A549 (cell line): ENCODE results near the gene ITPKB. TPM values are rescaled to one million over a fixed set of nuclear protein-coding genes. Genes with fewer than 3 reads are reported as not detected.

ENCODE experiments used
- ATAC-seq, 2 experiments: fragments of 200-7000 bp in 1 of 2; fragments of >200 bp in 1 of 2; cut with Nextera tagmentation in 1 of 2; cut with Tn5 transposase in 1 of 2; 3 replicates each; pipeline versions ENCODE4 v1.8.0 to v1.9.1; 2018 to 2020; ENCODE audit warnings: mild to moderate bottlenecking in 1 of 2, moderate library complexity in 1 of 2
- CTCF ChIA-PET: fragments of 300-600 bp; sonication (Branson Sonifier 250); formaldehyde crosslinking; extraction: SDS; loops from one replicate; lab custom pipeline; 2021; ENCODE audit warnings: antibody characterized with exemption, inconsistent platforms; lab: Yijun Ruan, JAX
- POLR2A ChIA-PET: fragments of 350-600 bp; formaldehyde crosslinking; extraction: SDS; loops from one replicate; lab custom pipeline; 2021; ENCODE audit warnings: antibody characterized with exemption, inconsistent platforms; lab: Yijun Ruan, JAX
- DNase-seq, 2 experiments: peaks; one replicate each; pipeline versions ENCODE4 v3.0.0 to v3.0.0-alpha.2; 2011 to 2016; ENCODE audit warnings: low read depth in 1 of 2, low spot score in 1 of 2
- FAIRE-seq: peaks from 2 replicates; lab custom pipeline; 2011; peaks lifted over from hg19 to GRCh38; lab: Jason Lieb, UNC
- H3K27ac ChIP-seq, 2 experiments: fragments of >200 bp; sonication (Bioruptor Twin); formaldehyde crosslinking; 3 replicates each; pipeline ENCODE4 v1.5.1; 2016 to 2017
- H3K4me1 ChIP-seq: fragments of >200 bp; sonication (Bioruptor Twin); formaldehyde crosslinking; 3 replicates; pipeline ENCODE4 v1.6.1; 2016
- H3K4me2 ChIP-seq: fragments of >200 bp; sonication (Bioruptor Twin); formaldehyde crosslinking; 3 replicates; pipeline ENCODE4 v1.6.1; 2016
- H3K4me3 ChIP-seq: fragments of >200 bp; sonication (Bioruptor Twin); formaldehyde crosslinking; 3 replicates; pipeline ENCODE4 v1.5.1; 2016
- H3K9me3 ChIP-seq: fragments of >200 bp; sonication (Bioruptor Twin); formaldehyde crosslinking; 3 replicates; pipeline ENCODE4 v1.6.1; 2016
- ATOH8 ChIP-seq: fragments of 250-450 bp; sonication (Bioruptor Pico); IDR thresholded peaks from 2 replicates; pipeline ENCODE4 v1.5.0; 2020; ENCODE audit warnings: low read depth, mild to moderate bottlenecking, moderate library complexity
- CBX8 ChIP-seq: fragments of 200-600 bp; sonication (generic); IDR thresholded peaks from 2 replicates; pipeline ENCODE4 v1.6.1; 2016
- CEBPB ChIP-seq, 2 experiments: fragments of >200 bp in 1 of 2; sonication (Bioruptor Twin) in 1 of 2; formaldehyde crosslinking in 1 of 2; IDR thresholded peaks; 2 replicates each; pipeline ENCODE4 v1.6.1; 2012 to 2016
- CHD4 ChIP-seq: fragments of 200-600 bp; sonication (generic); IDR thresholded peaks from 2 replicates; pipeline ENCODE4 v1.6.1; 2016; ENCODE audit warnings: antibody characterized with exemption, mild to moderate bottlenecking, borderline replicate concordance
- ELK1 ChIP-seq: fragments of 150-350 bp; IDR thresholded peaks from 2 replicates; pipeline ENCODE4 v1.6.1; 2014; ENCODE audit warnings: low read depth, mild to moderate bottlenecking, low read length
- ESRRA ChIP-seq: fragments of 150-350 bp; IDR thresholded peaks from 2 replicates; pipeline ENCODE4 v1.6.1; 2014; ENCODE audit warnings: mild to moderate bottlenecking, low read length, borderline replicate concordance
- FOSB ChIP-seq: fragments of 250-450 bp; sonication (Bioruptor Pico); IDR thresholded peaks from 2 replicates; pipeline ENCODE4 v1.5.0; 2020; ENCODE audit warnings: mild to moderate bottlenecking, moderate library complexity
- FOXS1 ChIP-seq: fragments of 250-450 bp; sonication (Bioruptor Pico); IDR thresholded peaks from 2 replicates; pipeline ENCODE4 v1.5.0; 2020; ENCODE audit warnings: mild to moderate bottlenecking, moderate library complexity
- GATA3 ChIP-seq: IDR thresholded peaks from 2 replicates; pipeline ENCODE4 v1.6.1; 2012; ENCODE audit warnings: borderline replicate concordance
- JUN ChIP-seq, 2 experiments: fragments of >200 bp; sonication (Bioruptor Twin); formaldehyde crosslinking; IDR thresholded peaks; 2 replicates in 1 of 2; 3 replicates in 1 of 2; pipeline ENCODE4 v1.6.1; 2016 to 2017
- NFE2L2 ChIP-seq: fragments of 150-350 bp; conservative IDR thresholded peaks from 2 replicates; pipeline ENCODE4 v1.6.1; 2014; ENCODE audit warnings: low read length
- NR3C1 ChIP-seq: fragments of >200 bp; sonication (Bioruptor Twin); formaldehyde crosslinking; IDR thresholded peaks from 3 replicates; pipeline ENCODE4 v1.6.1; 2017
- REST ChIP-seq: fragments of 200-600 bp; sonication (generic); IDR thresholded peaks from 2 replicates; pipeline ENCODE4 v1.6.1; 2016; ENCODE audit warnings: antibody characterized with exemption, mild to moderate bottlenecking, moderate library complexity
- SREBF2 ChIP-seq: fragments of 450-650 bp; IDR thresholded peaks from 2 replicates; pipeline ENCODE4 v1.6.1; 2014; ENCODE audit warnings: mild to moderate bottlenecking, moderate library complexity
- ZSCAN20 ChIP-seq: fragments of 250-450 bp; sonication (Bioruptor Pico); IDR thresholded peaks from 2 replicates; pipeline ENCODE4 v1.8.0; 2022; ENCODE audit warnings: mild to moderate bottlenecking, moderate library complexity
- WGBS: methylation state at CpG from one replicate; pipeline ENCODE4 v1.1.6; 2017; ENCODE audit errors: missing lambda C conversion rate; 5-methylcytosine and 5-hydroxymethylcytosine counted together
- polyA plus RNA-seq, 4 experiments: library from polyadenylated mRNA; depleted of rRNA in 3 of 4; stranded (reverse); fragments of >200 nt; fragmentation: RNase III in 1 of 4; extraction: RNeasy Plus Mini Kit Qiagen cat#74134 plus additional on column Dnase treatment in 1 of 4; gene quantifications; 2 replicates in 3 of 4; 3 replicates in 1 of 4; pipeline ENCODE4 v1.2.3, GENCODE V29; 2011 to 2017

Gene ITPKB
- polyA plus RNA-seq, 2 of the 4 experiments (the other 2 are of a cell fraction): 1.7 to 2.8 TPM

- ATAC-seq (no peak), FAIRE-seq (no peak), DNase-seq (no peak)
- H3K4me1 ChIP-seq: no peaks in the 10 kb centered on the region
- no peak overlapping the region for H3K27ac ChIP-seq
- POLR2A ChIA-PET: no interaction called here
- CTCF ChIA-PET: interaction anchor here (1.1 to 2.7 kb wide), 7 partner anchors 16 to 200 kb away, joined by 3 to 14 read pairs (median 4); partner anchors contain the start of gene STUM
- H3K4me3 ChIP-seq: no peak overlapping the region
- 77% methylated on average over 11 of the region's 11 CpGs for WGBS
- no peaks in the 10 kb centered on the region for H3K9me3 ChIP-seq
- no peak overlapping the region for H3K4me2 ChIP-seq
- TF ChIP-seq ESRRA: no peak
- TF ChIP-seq REST: no peak
- no peak for TF ChIP-seq NR3C1
- no peak for TF ChIP-seq JUN (IDR thresholded peaks at IDR 0.05)
- TF ChIP-seq ZSCAN20 (CRISPR knock-in tag): no peak
- no peak for TF ChIP-seq GATA3
- TF ChIP-seq CBX8: no peak
- no peak for TF ChIP-seq CHD4
- no peak for TF ChIP-seq FOXS1
- TF ChIP-seq CEBPB (IDR thresholded peaks at IDR 0.05): no peak
- no peak for TF ChIP-seq FOSB (CRISPR knock-in tag)
These were observed 111.0 kb downstream of the ITPKB start for GRCh38 chr1:226627924-226628611.

- CTCF ChIA-PET: interaction anchor here (1.0 to 2.7 kb wide), 22 partner anchors 11 to 285 kb away, joined by 3 to 24 read pairs (median 6); partner anchors contain the start of gene STUM
- H3K4me2 ChIP-seq: no peak overlapping the region
- POLR2A ChIA-PET: no interaction called here
- H3K4me3 ChIP-seq: no peak overlapping the region
- H3K4me1 ChIP-seq: no peaks in the 10 kb centered on the region
- TF ChIP-seq SREBF2 (no peak), REST (no peak), JUN (IDR thresholded peaks at IDR 0.05) (no peak), ELK1 (no peak), NFE2L2 (no peak), ATOH8 (CRISPR knock-in tag) (no peak)
- peaks cover 2% of the 10 kb centered on the region; the same call in 2 of the 3 replicates for H3K9me3 ChIP-seq
- FAIRE-seq (no peak), ATAC-seq (no peak), DNase-seq (no peak)
- no peak overlapping the region for H3K27ac ChIP-seq
- WGBS: 62% methylated on average over 6 of the region's 6 CpGs
These were observed 111.9 kb downstream of the ITPKB start for GRCh38 chr1:226627050-226627755.
